ENCODE measurements around the gene FN1.

Gene FN1

GRCh38 chr2:215423234-215423633 lies 12.6 kb downstream of the FN1 start:
- TF ChIP-seq, protein P1, sequence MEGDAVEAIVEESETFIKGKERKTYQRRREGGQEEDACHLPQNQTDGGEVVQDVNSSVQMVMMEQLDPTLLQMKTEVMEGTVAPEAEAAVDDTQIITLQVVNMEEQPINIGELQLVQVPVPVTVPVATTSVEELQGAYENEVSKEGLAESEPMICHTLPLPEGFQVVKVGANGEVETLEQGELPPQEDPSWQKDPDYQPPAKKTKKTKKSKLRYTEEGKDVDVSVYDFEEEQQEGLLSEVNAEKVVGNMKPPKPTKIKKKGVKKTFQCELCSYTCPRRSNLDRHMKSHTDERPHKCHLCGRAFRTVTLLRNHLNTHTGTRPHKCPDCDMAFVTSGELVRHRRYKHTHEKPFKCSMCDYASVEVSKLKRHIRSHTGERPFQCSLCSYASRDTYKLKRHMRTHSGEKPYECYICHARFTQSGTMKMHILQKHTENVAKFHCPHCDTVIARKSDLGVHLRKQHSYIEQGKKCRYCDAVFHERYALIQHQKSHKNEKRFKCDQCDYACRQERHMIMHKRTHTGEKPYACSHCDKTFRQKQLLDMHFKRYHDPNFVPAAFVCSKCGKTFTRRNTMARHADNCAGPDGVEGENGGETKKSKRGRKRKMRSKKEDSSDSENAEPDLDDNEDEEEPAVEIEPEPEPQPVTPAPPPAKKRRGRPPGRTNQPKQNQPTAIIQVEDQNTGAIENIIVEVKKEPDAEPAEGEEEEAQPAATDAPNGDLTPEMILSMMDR (IDR thresholded peaks at IDR 0.05) = no peak
- H3K27ac ChIP-seq = peak overlapping the region; percentile 24 to 49
- no peak for DNase-seq (ENCODE audit: low spot score)

DNA sequence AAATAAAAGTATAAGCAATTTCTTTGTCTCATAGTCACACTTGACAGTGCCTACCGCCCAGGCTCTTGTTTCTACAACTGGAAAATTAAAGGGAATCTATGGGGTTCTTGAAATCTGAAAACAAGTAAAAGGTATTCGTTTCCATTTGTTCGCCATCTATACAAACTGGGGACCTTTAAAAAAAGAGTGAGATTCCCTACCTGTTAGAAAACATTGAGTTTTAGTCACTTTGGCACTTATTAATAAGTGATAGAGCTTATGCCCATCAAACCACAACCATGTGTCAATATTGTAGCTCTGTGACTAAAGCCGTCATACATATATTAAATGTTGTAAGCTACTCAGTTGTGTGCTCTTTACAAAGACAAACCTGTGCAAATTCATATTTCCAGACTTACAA lies 13.2 kb downstream of the FN1 start:
- Histone ChIP-seq H3K4me3 (no peak overlapping the region), H3K27ac (no peak overlapping the region)
- TF ChIP-seq, protein P1 (IDR thresholded peaks at IDR 0.05) = no peak
- no peak for DNase-seq (ENCODE audit: low spot score)

More at GRCh38 chr2:215423234-215423633, 12.6 kb downstream of the FN1 start:
- H3K4me3 ChIP-seq = peak overlapping the region; percentile 15

- TF ChIP-seq, protein P1 (IDR thresholded peaks at IDR 0.05) = no peak
- Histone ChIP-seq H3K4me3 (peak overlapping the region; percentile 20), H3K27ac (peak overlapping the region in 1 of 2 donors; percentile 61)
- DNase-seq (ENCODE audit: low spot score) = no peak
Observed at GRCh38 chr2:215421859-215422461, 13.9 kb downstream of the FN1 start.

- Histone ChIP-seq H3K4me3 (peak overlapping the region; percentile 16), H3K27ac (peak overlapping the region in 1 of 2 donors; percentile 41)
- DNase-seq (ENCODE audit: low spot score) = no peak
- TF ChIP-seq, protein P1 (IDR thresholded peaks at IDR 0.05) = no peak
Observed at GRCh38 chr2:215420471-215420935, 15.4 kb downstream of the FN1 start.

DNA sequence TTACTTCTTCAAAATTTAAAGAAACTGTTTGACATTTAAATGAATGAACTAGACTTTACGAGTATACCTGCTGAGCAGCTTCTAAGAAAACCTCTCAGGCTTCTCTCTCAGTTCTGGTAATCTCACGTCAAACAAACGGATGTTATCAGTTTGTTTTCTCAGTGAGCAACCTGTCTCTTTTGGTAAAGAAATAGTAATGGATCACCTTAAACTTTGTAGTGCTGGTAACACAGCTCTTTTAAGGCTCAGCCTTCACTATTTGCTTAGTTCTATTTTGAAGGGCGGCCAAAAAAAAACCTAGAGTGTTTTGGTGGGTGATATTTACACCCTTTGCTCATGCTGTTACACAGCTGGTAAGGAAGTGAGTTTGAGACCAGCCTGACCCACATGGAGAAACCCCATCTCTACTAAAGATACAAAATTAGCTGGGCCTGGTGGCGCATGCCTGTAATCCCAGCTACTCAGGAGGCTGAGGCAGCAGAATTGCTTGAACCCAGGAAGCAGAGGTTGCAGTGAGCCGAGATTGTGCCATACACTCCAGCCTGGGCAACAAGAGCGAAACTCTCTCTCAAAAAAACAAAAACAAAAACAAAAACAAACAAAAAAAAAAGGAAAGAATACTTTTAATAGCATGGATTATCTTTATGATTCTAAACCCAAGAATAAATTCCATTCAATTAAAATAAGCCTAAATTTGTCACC lies 15.9 kb downstream of the FN1 start:
- Histone ChIP-seq H3K4me3 (peak overlapping the region; percentile 16), H3K27ac (peak overlapping the region in 1 of 2 donors; percentile 33)
- TF ChIP-seq, protein P1 (IDR thresholded peaks at IDR 0.05) = no peak
- DNase-seq (ENCODE audit: low spot score) = no peak

- TF ChIP-seq, protein P1 (IDR thresholded peaks at IDR 0.05) = no peak
- Histone ChIP-seq H3K27ac (peak overlapping the region in 1 of 2 donors; percentile 21), H3K4me3 (no peak overlapping the region)
- no peak for DNase-seq (ENCODE audit: low spot score)
Observed at GRCh38 chr2:215419113-215419512, 16.8 kb downstream of the FN1 start.

Measured in coronary artery (tissue), 2 donors.